HL-60 (cell line): Measurements from ENCODE around the gene ELAVL4.

Experiments
- DNase-seq, 2 experiments: peaks; one replicate each; pipeline ENCODE4 v3.0.0-alpha.2; 2010 to 2020; ENCODE audit warnings: low read depth in 1 of 2, low spot score in 1 of 2
- H3K27ac ChIP-seq: fragments of 250-450 bp; sonication (Bioruptor Pico); replicated peaks from 2 replicates; pipeline ENCODE4 v1.5.1; 2020; ENCODE audit warnings: mild to moderate bottlenecking, moderate library complexity
- H3K27me3 ChIP-seq: fragments of 250-450 bp; sonication (Bioruptor Pico); 2 replicates; pipeline ENCODE4 v1.5.1; 2021; ENCODE audit warnings: mild to moderate bottlenecking, moderate library complexity; ENCODE audit not compliant: insufficient read depth, poor library complexity, severe bottlenecking
- H3K4me3 ChIP-seq: replicated peaks from 2 replicates; pipeline ENCODE4 v1.5.1; 2011; ENCODE audit warnings: mild to moderate bottlenecking, control low read depth, low read length; ENCODE audit not compliant: insufficient read depth
- POLR2AphosphoS5 ChIP-seq: IDR thresholded peaks from 2 replicates; pipeline ENCODE4 v1.6.1; 2012; ENCODE audit warnings: low read depth

Gene ELAVL4

DNA sequence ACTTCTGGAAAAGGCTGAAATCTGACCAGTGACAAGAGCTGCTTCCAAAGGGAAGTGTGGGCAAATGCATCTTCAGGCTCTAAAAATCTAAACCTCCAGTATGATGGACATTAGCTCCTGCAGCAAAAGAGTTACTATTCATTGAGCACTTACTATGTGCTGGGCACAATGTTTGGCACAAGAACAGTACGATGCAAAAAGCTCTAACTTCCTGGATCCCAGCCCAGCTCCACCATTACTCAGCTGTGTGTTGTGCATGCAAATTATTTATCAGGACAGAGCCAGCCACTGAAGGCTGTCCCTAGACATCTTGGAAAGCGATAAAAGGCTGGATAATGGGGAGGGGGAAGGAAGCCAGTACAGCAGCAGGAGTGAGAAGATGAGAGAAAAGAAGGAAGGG, 143.5 kb downstream of the ELAVL4 start:
- no peak for TF ChIP-seq POLR2AphosphoS5
- Histone ChIP-seq H3K4me3 (no peak overlapping the region), H3K27ac (no peak overlapping the region), H3K27me3 (no peaks in the 10 kb centered on the region)
- no peak for DNase-seq
